Activated T-helper 2 cell treated with anti-CD3 and anti-CD28 coated beads, Interferon-gamma antibody, Interleukin-2, Interleukin-4, amounts not matched to agents 10 μg/mL and 5 μg/mL and 100 μg/mL, durations not matched to agents 14 hours and 24 hours and 36 hours (primary cell): Measurements from ENCODE around the gene SELENOH. TPM values are rescaled to one million over a fixed set of nuclear protein-coding genes. Genes with fewer than 3 reads are reported as not detected.

ENCODE experiments used
- DNase-seq: peaks from one replicate; pipeline ENCODE4 v3.0.0; 2021; ENCODE audit warnings: low spot score
- H3K27ac Mint-ChIP-seq: one replicate; pipeline ENCODE4 v1.8.0; 2021; ENCODE audit warnings: mixed read lengths
- H3K27me3 Mint-ChIP-seq: one replicate; pipeline ENCODE4 v1.8.0; 2021; ENCODE audit warnings: low read depth, mixed read lengths
- H3K36me3 Mint-ChIP-seq: one replicate; pipeline ENCODE4 v1.8.0; 2021; ENCODE audit warnings: low read depth, mixed read lengths
- H3K4me1 Mint-ChIP-seq: one replicate; pipeline ENCODE4 v1.8.0; 2021; ENCODE audit warnings: low read depth, mixed read lengths
- H3K4me3 Mint-ChIP-seq: one replicate; pipeline ENCODE4 v1.8.0; 2021; ENCODE audit warnings: low read depth, mild to moderate bottlenecking, moderate library complexity, mixed read lengths
- H3K9me3 Mint-ChIP-seq: one replicate; pipeline ENCODE4 v1.8.0; 2021; ENCODE audit warnings: mixed read lengths
- intact Hi-C: fragments of 100-400 bp; cut with micrococcal nuclease; formaldehyde crosslinking; loops from one replicate; pipeline ENCODE4 v1.15.1; 2023
- total RNA-seq: library from RNA; stranded (reverse); gene quantifications from 2 replicates; pipeline ENCODE4 v1.2.3, GENCODE V29; 2022

Gene SELENOH
- total RNA-seq, 1 donor from 2014 or later: 179 TPM

DNA sequence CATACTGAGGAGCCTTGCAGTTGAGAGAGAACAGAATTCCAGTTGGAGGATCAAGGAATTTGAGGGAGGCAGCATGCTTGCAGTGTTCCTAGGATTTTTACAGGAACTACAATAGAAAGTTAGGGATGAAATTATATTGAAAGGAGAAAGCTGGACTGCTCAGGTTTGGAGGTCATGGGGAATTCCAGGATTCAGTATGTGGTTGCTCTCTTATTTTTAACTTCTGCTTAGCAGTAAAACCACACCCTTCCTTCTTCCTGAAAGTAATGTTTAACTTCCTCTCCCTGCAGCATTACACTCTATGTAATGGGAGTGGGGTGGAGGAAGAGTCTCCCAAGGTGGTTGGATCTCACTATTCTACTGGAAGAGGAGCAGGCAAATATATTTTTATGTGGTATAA, 51.6 kb downstream of the SELENOH start:
- no peaks in the 10 kb centered on the region for H3K9me3 Mint-ChIP-seq
- no peak for DNase-seq
- peaks cover 40% of the 10 kb centered on the region for H3K4me1 Mint-ChIP-seq

More for the DNA sequence above, 51.6 kb downstream of the SELENOH start:
- H3K27me3 Mint-ChIP-seq: no peaks in the 10 kb centered on the region
- H3K4me3 Mint-ChIP-seq: peak overlapping the region; percentile 18
- peaks cover 14% of the 10 kb centered on the region for H3K36me3 Mint-ChIP-seq
- intact Hi-C loops: loop anchor here (1.0 to 10.0 kb wide), 7 partner anchors 52 to 786 kb away; partner anchors contain the start of genes MED19, P2RX3, SELENOH and SSRP1
- peak overlapping the region; percentile 68 for H3K27ac Mint-ChIP-seq

Other genes with a start within 250 kb of the SELENOH start
- 27.6 and 30.9 TPM in 2 replicates for gene SLC43A1, start 225.8 kb upstream of the SELENOH start, total RNA-seq
- 76.9 and 90.0 TPM in 2 replicates for gene TIMM10, start 210.7 kb upstream of the SELENOH start, total RNA-seq
- not detected in 2 replicates for gene SMTNL1, start 203.9 kb upstream of the SELENOH start, total RNA-seq
- 135 and 137 TPM in 2 replicates for gene UBE2L6, start 173.8 kb upstream of the SELENOH start, total RNA-seq
- not detected in 2 replicates for gene SERPING1, start 143.8 kb upstream of the SELENOH start, total RNA-seq
- gene YPEL4, start 91.6 kb upstream of the SELENOH start, total RNA-seq: 0.37 and 0.64 TPM in 2 replicates
- 17.7 and 19.9 TPM in 2 replicates for gene CLP1, start 83.7 kb upstream of the SELENOH start, total RNA-seq
- 64.7 and 69.9 TPM in 2 replicates for gene ZDHHC5, start 73.4 kb upstream of the SELENOH start, total RNA-seq
- gene MED19, start 29.3 kb upstream of the SELENOH start, total RNA-seq: 13.0 and 14.1 TPM in 2 replicates
- gene TMX2, start 28.9 kb upstream of the SELENOH start, total RNA-seq: 74.6 and 80.0 TPM in 2 replicates
- gene BTBD18, start 10.3 kb downstream of the SELENOH start, total RNA-seq: not detected in 2 replicates
- 6.2 and 7.5 TPM in 2 replicates for gene CTNND1, start 20.3 kb downstream of the SELENOH start, total RNA-seq